D721Med (cell line): ENCODE measurements around the gene PUS1.

Source experiments
- DNase-seq: peaks from one replicate; pipeline ENCODE4 v3.0.0; 2011; ENCODE audit warnings: low spot score; ENCODE audit not compliant: insufficient read length
- FAIRE-seq: peaks from 2 replicates; lab custom pipeline; 2011; peaks lifted over from hg19 to GRCh38; lab: Jason Lieb, UNC
- TF ChIP-seq, protein P1 (sequence below): IDR thresholded peaks from 2 replicates; pipeline ENCODE4 v1.5.1; 2012; ENCODE audit warnings: mild to moderate bottlenecking, control low read depth; ENCODE audit not compliant: insufficient read depth; ENCODE audit errors: missing control alignments

The PUS1 gene

DNA sequence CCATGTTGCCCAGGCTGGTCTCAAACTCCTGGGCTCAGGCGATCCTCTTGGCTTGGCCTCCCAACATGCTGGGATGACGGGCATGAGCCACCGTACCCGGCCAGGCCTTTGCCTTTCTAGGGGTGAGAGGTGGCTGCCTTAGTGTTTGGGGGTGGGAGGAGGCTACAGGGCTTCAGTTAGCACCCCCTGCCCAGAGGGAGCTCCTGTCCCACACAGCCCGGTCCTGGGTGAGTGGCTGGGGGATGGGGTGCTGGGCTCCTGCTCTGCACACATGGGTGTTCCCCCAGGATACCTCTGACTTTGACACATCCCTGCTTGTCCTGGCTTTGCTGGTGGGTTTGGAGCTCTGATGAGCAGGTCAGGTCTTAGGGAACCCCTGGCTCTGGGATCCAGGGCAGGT, 24.7 kb upstream of the PUS1 start:
- no peak for FAIRE-seq
- DNase-seq = no peak
- TF ChIP-seq, protein P1, sequence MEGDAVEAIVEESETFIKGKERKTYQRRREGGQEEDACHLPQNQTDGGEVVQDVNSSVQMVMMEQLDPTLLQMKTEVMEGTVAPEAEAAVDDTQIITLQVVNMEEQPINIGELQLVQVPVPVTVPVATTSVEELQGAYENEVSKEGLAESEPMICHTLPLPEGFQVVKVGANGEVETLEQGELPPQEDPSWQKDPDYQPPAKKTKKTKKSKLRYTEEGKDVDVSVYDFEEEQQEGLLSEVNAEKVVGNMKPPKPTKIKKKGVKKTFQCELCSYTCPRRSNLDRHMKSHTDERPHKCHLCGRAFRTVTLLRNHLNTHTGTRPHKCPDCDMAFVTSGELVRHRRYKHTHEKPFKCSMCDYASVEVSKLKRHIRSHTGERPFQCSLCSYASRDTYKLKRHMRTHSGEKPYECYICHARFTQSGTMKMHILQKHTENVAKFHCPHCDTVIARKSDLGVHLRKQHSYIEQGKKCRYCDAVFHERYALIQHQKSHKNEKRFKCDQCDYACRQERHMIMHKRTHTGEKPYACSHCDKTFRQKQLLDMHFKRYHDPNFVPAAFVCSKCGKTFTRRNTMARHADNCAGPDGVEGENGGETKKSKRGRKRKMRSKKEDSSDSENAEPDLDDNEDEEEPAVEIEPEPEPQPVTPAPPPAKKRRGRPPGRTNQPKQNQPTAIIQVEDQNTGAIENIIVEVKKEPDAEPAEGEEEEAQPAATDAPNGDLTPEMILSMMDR = no peak

DNA sequence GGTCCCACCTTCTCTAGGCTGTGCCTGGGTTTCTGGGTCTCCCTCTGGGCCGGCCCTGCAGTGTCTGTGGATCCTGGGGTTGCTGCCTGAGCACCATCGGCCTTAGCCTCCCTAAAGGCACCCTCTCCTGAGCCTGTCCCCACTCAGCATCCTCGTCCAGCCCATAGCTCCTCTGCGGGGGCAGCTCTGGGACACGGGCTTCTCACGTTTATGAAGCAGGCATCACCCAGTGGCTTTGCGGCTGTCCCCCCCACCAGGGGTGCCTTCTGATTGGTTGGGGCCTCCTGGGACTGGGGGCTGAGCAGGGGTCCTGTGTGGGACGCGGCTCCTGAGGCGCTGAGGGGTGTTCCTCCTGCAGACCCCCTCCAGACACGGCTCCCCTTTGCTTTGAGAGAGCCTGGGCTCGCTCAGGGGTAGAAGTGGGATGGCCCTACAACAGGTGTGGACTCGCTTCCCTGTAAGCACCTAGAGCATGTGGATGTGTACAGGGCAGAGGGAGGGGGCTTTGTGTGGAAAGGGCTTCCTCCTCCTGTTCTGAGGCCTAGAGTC, 23.9 kb upstream of the PUS1 start:
- DNase-seq (no peak), FAIRE-seq (no peak)
- TF ChIP-seq, protein P1 = no peak

DNA sequence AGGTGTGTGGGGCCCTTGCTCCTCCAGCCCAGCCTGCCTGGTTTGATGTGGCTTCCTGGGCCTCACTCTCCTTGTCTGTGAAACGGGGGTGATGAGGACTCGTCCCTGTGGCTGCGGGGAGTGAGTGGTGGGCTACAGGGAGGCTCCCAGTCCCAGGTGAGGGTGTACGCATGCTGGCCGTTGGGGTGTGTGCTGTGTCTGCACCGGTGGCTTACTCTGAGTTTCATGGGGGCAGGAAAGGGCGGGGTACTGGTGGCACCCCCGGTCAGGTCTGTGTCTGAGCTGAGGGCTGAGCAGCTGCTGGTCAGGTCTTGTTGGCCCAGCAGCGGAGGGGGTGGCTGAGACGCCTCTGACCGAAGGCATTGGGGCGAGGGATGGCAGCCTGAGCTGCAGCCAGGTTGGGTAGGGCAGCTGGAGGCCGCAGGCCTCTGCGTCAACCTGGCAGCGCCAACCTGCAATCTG, 23.4 kb upstream of the PUS1 start:
- FAIRE-seq (no peak), DNase-seq (no peak)
- TF ChIP-seq, protein P1 = no peak

DNA sequence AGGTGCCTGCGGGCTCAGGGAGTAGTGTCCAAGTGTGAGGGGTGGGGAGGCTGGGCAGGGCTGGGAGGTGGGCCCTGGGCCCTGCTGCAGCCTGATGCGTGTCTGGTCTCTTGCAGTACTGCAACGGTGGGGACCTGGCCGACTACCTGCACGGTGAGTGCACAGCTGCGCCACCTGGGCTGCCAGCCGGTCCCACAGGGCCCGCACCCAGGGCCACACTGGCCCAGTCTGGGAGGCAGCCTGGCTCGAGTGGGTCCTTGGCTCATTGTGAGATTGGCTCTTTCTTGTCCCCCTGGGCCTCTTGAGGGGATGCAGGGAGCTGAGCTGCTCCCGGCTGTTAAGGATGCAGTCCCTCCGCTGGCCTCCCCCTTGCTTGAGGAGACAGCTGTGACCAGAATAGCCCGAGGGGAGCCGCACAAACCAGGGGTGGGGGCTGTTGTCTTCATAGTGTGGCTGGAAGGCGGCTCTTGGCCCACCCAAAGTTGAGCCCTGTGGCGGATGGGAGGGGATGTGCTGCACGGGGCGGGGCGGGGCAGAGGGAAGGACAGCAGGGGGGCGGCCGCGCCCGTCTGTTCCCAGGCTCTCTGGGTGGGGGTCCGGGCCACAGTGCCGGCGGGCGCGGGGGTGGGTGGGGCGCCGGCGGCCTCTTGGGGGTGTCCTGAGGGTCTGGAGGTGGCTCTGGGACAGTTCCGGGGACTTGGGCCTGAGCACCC, 21.5 kb upstream of the PUS1 start:
- no peak for DNase-seq
- TF ChIP-seq, protein P1 = no peak
- FAIRE-seq = no peak

DNA sequence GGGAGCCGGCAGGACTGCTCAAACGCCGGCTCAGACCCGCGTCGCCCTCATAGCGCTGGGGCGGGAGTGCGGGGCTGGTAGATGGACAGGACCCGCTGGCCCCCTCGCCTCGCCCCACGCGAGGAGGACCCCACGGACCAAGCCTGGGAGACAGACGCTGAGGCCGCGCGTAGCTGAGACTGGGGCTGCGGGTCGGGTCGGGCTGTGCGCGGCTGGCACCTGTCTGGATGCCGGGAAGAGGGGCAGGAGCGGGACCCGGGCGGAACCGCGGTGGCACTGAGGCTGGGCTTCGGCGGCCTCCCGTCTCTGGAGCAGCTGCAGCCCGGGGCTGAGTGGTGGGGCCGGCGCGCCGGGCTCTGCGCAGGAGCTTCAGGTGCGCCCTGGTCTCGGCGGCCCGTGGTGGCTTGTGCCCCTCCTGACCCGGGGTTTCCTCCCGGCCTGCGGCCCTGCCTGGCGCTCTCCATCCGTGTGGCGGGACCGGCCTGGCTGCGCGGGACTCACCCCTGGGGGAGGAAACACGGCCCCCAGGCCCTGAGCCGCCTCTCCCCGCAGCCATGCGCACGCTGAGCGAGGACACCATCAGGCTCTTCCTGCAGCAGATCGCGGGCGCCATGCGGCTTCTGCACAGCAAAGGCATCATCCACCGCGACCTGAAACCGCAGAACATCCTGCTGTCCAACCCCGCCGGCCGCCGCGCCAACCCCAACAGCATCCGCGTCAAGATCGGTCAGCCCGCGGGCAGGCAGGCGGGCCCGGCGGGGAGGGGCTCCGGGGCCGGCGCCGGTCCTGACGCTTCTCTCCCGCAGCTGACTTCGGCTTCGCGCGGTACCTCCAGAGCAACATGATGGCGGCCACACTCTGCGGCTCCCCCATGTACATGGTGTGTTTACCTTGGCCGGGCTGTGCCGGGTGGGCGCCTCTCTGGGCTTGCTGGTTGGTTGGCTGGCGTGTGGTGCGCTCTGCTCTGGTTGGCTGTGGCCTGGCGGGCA, 20.7 kb upstream of the PUS1 start:
- DNase-seq (no peak), FAIRE-seq (no peak)
- TF ChIP-seq, protein P1 = no peak

DNA sequence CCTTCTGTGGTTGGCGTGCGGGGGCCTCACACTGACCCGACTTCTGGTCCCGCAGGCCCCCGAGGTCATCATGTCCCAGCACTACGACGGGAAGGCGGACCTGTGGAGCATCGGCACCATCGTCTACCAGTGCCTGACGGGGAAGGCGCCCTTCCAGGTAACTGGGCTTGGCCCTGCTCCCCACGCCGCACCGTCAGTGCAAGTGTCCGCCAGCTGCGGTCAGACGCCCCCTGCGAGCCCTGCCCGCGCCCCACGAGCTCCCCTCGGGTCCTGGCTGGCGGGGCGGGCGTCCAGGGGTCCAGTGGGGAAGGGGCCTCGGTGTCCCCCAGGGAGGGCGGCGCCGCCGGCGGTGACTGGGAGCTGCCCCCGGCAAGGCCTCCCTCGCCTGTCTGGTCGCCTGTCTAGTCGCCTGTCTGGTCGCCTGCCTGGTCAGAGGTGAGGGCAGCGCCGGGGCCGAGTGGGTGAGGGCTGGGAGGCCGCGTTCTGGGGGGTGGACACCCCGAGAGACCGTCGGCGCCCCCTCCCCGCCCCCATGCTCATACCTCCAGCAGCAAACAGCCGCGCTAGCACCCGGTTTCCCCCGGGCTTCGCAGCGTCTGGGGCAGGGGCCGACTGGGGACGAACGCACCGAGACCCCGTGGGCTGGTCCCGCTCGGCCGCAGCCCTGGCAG, 19.9 kb upstream of the PUS1 start:
- no peak for FAIRE-seq
- TF ChIP-seq, protein P1 = no peak
- no peak for DNase-seq
